Mesenchymal stem cell (in vitro differentiated cells and primary cell): ENCODE results near the gene C1R.
"Not testable (repeated sequence)": the region's sequence is repeated elsewhere in the genome, so short reads cannot be mapped to it uniquely, and the experiment has no call there.

ENCODE experiments used
- DNase-seq: peaks from one replicate; pipeline ENCODE4 v3.0.0-alpha.2; 2013
- H2AFZ ChIP-seq: one replicate; pipeline ENCODE4 v1.6.1; 2013; ENCODE audit warnings: low read depth, mild to moderate bottlenecking, control low read depth, inconsistent platforms, low read length, moderate library complexity
- H2AK5ac ChIP-seq: 2 replicates; pipeline ENCODE4 v1.6.1; 2013; ENCODE audit warnings: low read length, moderate library complexity, mild to moderate bottlenecking, inconsistent platforms; ENCODE audit not compliant: severe bottlenecking
- H2BK120ac ChIP-seq: one replicate; pipeline ENCODE4 v1.6.1; 2013; ENCODE audit warnings: low read depth, mild to moderate bottlenecking, inconsistent platforms, low read length, moderate library complexity
- H2BK12ac ChIP-seq, 2 experiments: one replicate each; pipeline ENCODE4 v1.6.1; 2013; ENCODE audit warnings: inconsistent platforms in 2 of 2, low read length in 2 of 2, mild to moderate bottlenecking in 2 of 2, moderate library complexity in 2 of 2, control low read depth in 1 of 2
- H2BK15ac ChIP-seq: one replicate; pipeline ENCODE4 v1.6.1; 2013; ENCODE audit warnings: mild to moderate bottlenecking, low read depth, inconsistent platforms; ENCODE audit not compliant: poor library complexity, severe bottlenecking
- H2BK5ac ChIP-seq: 2 replicates; pipeline ENCODE4 v1.6.1; 2013; ENCODE audit warnings: low read depth, mild to moderate bottlenecking, low read length, control low read depth, inconsistent platforms; ENCODE audit not compliant: poor library complexity, severe bottlenecking
- H3K14ac ChIP-seq, 2 experiments: one replicate each; pipeline ENCODE4 v1.6.1; 2013; ENCODE audit warnings: inconsistent platforms in 2 of 2, low read length in 2 of 2, control low read depth in 1 of 2, mild to moderate bottlenecking in 1 of 2, moderate library complexity in 1 of 2
- H3K18ac ChIP-seq, 2 experiments: one replicate each; pipeline ENCODE4 v1.6.1; 2013; ENCODE audit warnings: inconsistent platforms in 2 of 2, low read length in 2 of 2, control low read depth in 1 of 2, low read depth in 1 of 2, mild to moderate bottlenecking in 1 of 2
- H3K23ac ChIP-seq, 2 experiments: one replicate each; pipeline ENCODE4 v1.6.1; 2013; ENCODE audit warnings: inconsistent platforms in 2 of 2, low read length in 2 of 2, mild to moderate bottlenecking in 2 of 2, moderate library complexity in 2 of 2, control low read depth in 1 of 2
- H3K27ac ChIP-seq: 2 replicates; pipeline ENCODE4 v1.5.1; 2013; ENCODE audit warnings: mild to moderate bottlenecking, moderate library complexity, low read length, control low read depth, inconsistent platforms; ENCODE audit not compliant: poor library complexity, severe bottlenecking
- H3K27me3 ChIP-seq, 2 experiments: 2 replicates each; pipeline versions ENCODE4 v1.6.1 to v1.7.0; 2013; ENCODE audit warnings: low read length in 2 of 2, mild to moderate bottlenecking in 2 of 2, moderate library complexity in 2 of 2, control low read depth in 1 of 2, inconsistent platforms in 1 of 2; ENCODE audit not compliant: control insufficient read depth in 1 of 2, insufficient read depth in 1 of 2
- H3K36me3 ChIP-seq, 2 experiments: 2 replicates each; pipeline versions ENCODE4 v1.6.1 to v1.7.0; 2013; ENCODE audit warnings: low read length in 2 of 2, control low read depth in 1 of 2, inconsistent platforms in 1 of 2, low read depth in 1 of 2, mild to moderate bottlenecking in 1 of 2; ENCODE audit not compliant: insufficient read depth in 2 of 2, control insufficient read depth in 1 of 2
- H3K4ac ChIP-seq, 2 experiments: one replicate each; pipeline ENCODE4 v1.6.1; 2013; ENCODE audit warnings: inconsistent platforms in 2 of 2, low read length in 2 of 2, mild to moderate bottlenecking in 2 of 2, moderate library complexity in 2 of 2, control low read depth in 1 of 2, low read depth in 1 of 2
- H3K4me1 ChIP-seq: 2 replicates; pipeline ENCODE4 v1.6.1; 2013; ENCODE audit warnings: low read depth, low read length, control low read depth; ENCODE audit not compliant: control insufficient read depth, insufficient read depth
- H3K4me2 ChIP-seq: 2 replicates; pipeline ENCODE4 v1.6.1; 2013; ENCODE audit warnings: low read length, mild to moderate bottlenecking, inconsistent platforms; ENCODE audit not compliant: poor library complexity, severe bottlenecking
- H3K4me3 ChIP-seq, 2 experiments: 2 replicates each; pipeline versions ENCODE4 v1.5.1 to v1.7.0; 2013; ENCODE audit warnings: low read length in 2 of 2, mild to moderate bottlenecking in 2 of 2, control low read depth in 1 of 2, low read depth in 1 of 2; ENCODE audit not compliant: insufficient read depth in 1 of 2
- H3K79me1 ChIP-seq: replicated peaks from 2 replicates; pipeline ENCODE4 v1.6.1; 2013; ENCODE audit warnings: mild to moderate bottlenecking, control low read depth, low read length, inconsistent platforms; ENCODE audit not compliant: poor library complexity, severe bottlenecking
- H3K9ac ChIP-seq: 2 replicates; pipeline ENCODE4 v1.7.0; 2013; ENCODE audit warnings: mild to moderate bottlenecking, low read length, moderate library complexity
- H3K9me3 ChIP-seq: 2 replicates; pipeline ENCODE4 v1.7.0; 2013; ENCODE audit warnings: mild to moderate bottlenecking, low read length; ENCODE audit not compliant: control insufficient read depth
- H4K8ac ChIP-seq: one replicate; pipeline ENCODE4 v1.6.1; 2013; ENCODE audit warnings: inconsistent platforms, mild to moderate bottlenecking, low read length, moderate library complexity
- H4K91ac ChIP-seq: one replicate; pipeline ENCODE4 v1.6.1; 2013; ENCODE audit warnings: mild to moderate bottlenecking, low read length, inconsistent platforms
- WGBS: methylation state at CpG from one replicate; pipeline ENCODE4 v1.1.7; 2013; ENCODE audit warnings: mixed read lengths; 5-methylcytosine and 5-hydroxymethylcytosine counted together

The C1R gene

DNA sequence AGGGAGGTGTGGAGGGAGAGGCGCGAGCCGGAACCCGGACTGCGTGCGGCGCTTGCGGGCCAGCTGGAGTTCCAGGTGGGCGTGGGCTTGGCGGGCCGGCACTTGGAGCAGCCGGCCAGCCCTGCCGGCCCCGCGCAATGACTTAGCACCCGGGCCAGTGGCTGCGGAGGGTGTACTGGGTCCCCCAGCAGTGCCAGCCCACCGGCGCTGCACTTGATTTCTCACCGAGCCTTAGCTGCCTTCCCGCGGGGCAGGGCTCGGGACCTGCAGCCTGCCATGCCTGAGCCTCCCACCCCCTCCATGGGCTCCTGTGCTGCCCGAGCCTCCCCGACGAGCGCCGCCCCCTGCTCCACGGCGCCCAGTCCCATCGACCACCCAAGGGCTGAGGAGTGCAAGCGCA, 54.8 kb downstream of the C1R start:
- not testable (repeated sequence) for H3K4me1 ChIP-seq, H3K4me3 ChIP-seq, H2BK15ac ChIP-seq, H3K18ac ChIP-seq, H3K14ac ChIP-seq, H3K4ac ChIP-seq, H3K36me3 ChIP-seq, H2BK12ac ChIP-seq, H4K8ac ChIP-seq, H4K91ac ChIP-seq, H3K27ac ChIP-seq, H2AK5ac ChIP-seq, H2BK120ac ChIP-seq, H3K9ac ChIP-seq, DNase-seq, H2BK5ac ChIP-seq, H3K9me3 ChIP-seq, H3K4me2 ChIP-seq, H3K79me1 ChIP-seq, H2AFZ ChIP-seq, H3K23ac ChIP-seq
- peaks cover 2 to 22% of the 10 kb centered on the region in 2 experiments for H3K27me3 ChIP-seq
- WGBS, result 99% methylated on average over 22 of the region's 32 CpGs

DNA sequence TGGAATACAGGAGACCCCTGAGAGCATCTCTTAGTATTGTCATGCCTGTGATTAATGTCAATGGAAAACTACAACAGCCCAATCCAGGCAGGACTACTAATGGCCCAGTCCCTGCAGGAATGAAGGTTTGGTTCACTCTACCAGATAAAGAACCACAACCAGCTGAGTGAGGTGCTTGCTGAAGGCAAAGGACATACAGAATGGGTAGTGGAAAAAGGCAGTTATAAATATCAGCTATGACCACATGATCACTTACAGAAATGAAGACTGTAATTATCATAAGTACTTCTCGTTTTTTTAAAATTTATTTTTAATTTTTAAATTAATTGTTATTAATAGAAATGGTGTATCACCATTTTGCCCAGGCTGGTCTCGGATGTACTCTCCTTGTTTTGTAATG, 56.8 kb downstream of the C1R start:
- Histone ChIP-seq H3K9me3 (no peaks in the 10 kb centered on the region), H4K8ac (no peak overlapping the region), H3K14ac (no peak overlapping the region), H3K18ac (no peak overlapping the region), H3K4me3 (no peak overlapping the region), H4K91ac (no peak overlapping the region), H2BK5ac (no peak overlapping the region), H3K27ac (no peak overlapping the region), H3K27me3 (peaks cover 2 to 12% of the 10 kb centered on the region in 2 experiments), H3K23ac (no peak overlapping the region), H2BK15ac (no peak overlapping the region), H2AFZ (no peak overlapping the region), H3K36me3 (no peaks in the 10 kb centered on the region), H3K4ac (no peak overlapping the region), H3K9ac (no peak overlapping the region), H2BK12ac (no peak overlapping the region), H2AK5ac (no peak overlapping the region), H3K4me1 (no peaks in the 10 kb centered on the region), H3K4me2 (no peak overlapping the region), H3K79me1 (no peaks in the 10 kb centered on the region), H2BK120ac (no peak overlapping the region)
- no CpG with 5 or more reads among the region's 2 CpGs for WGBS
- no peak for DNase-seq

- H3K79me1 ChIP-seq, result no peaks in the 10 kb centered on the region
- no peak overlapping the region for H3K4me2 ChIP-seq
- no peak overlapping the region for H3K9ac ChIP-seq
- H3K27ac ChIP-seq, result no peak overlapping the region
- peaks cover 2 to 12% of the 10 kb centered on the region in 2 experiments for H3K27me3 ChIP-seq
- no peak overlapping the region for H2AFZ ChIP-seq
- no peak overlapping the region for H2AK5ac ChIP-seq
- 100% methylated on average over 1 of the region's 1 CpG for WGBS
- H3K14ac ChIP-seq, result no peak overlapping the region
- no peak overlapping the region for H2BK12ac ChIP-seq
- H3K18ac ChIP-seq, result no peak overlapping the region
- no peak overlapping the region for H2BK5ac ChIP-seq
- H3K4ac ChIP-seq, result no peak overlapping the region
- no peak overlapping the region for H3K4me3 ChIP-seq
- DNase-seq, result no peak
- no peak overlapping the region for H3K23ac ChIP-seq
- no peaks in the 10 kb centered on the region for H3K9me3 ChIP-seq
- no peak overlapping the region for H4K8ac ChIP-seq
- H3K36me3 ChIP-seq, result no peaks in the 10 kb centered on the region
- H4K91ac ChIP-seq, result no peak overlapping the region
- H2BK120ac ChIP-seq, result no peak overlapping the region
- no peaks in the 10 kb centered on the region for H3K4me1 ChIP-seq
- no peak overlapping the region for H2BK15ac ChIP-seq
These were observed 57.8 kb downstream of the C1R start for GRCh38 chr12:7034464-7034863.

DNA sequence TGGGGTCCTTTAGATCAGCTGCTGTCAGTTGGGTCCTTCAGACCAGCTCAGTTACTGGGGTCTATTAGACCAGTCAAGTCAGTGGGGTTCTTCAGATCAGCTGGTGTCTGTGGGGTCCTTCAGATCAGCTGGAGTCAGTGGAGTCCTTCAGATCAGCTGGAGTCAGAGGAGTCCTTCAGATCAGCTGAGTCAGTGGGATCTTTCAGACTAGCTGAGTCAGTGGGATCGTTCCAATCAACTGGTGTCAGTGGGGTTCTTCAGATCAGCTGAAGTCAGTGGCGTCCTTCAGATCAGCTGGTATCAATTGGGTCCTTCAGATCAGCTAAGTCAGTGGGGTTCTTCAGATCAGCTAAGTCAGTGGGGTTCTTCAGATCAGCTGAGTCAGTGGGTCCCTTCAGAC, 59.3 kb downstream of the C1R start:
- Histone ChIP-seq H3K27me3 (peaks cover 2 to 12% of the 10 kb centered on the region in 2 experiments), H4K91ac (no peak overlapping the region), H3K18ac (no peak overlapping the region), H2AK5ac (no peak overlapping the region), H2BK12ac (no peak overlapping the region), H3K9me3 (no peaks in the 10 kb centered on the region), H3K23ac (no peak overlapping the region), H3K4me3 (no peak overlapping the region), H2BK5ac (no peak overlapping the region), H3K14ac (no peak overlapping the region), H2BK120ac (no peak overlapping the region), H3K4me1 (no peaks in the 10 kb centered on the region), H4K8ac (no peak overlapping the region), H2AFZ (no peak overlapping the region), H3K27ac (no peak overlapping the region), H3K4me2 (no peak overlapping the region), H2BK15ac (no peak overlapping the region), H3K79me1 (no peaks in the 10 kb centered on the region), H3K4ac (no peak overlapping the region), H3K9ac (no peak overlapping the region), H3K36me3 (no peaks in the 10 kb centered on the region)
- DNase-seq, result no peak
- WGBS, result 70% methylated on average over 2 of the region's 2 CpGs
